MM.1S (cell line): ENCODE results near the gene DMKN.

Source experiments
- DNase-seq: peaks from one replicate; pipeline ENCODE4 v3.0.0-alpha.2; 2015
- H2AFZ ChIP-seq: fragments of 300-600 bp; sonication (generic); 2 replicates; pipeline ENCODE4 v1.6.0; 2016; ENCODE audit warnings: antibody characterized with exemption, low read length
- H3F3A ChIP-seq: fragments of 300-600 bp; sonication (generic); 2 replicates; pipeline ENCODE4 v1.6.1; 2016; ENCODE audit warnings: mild to moderate bottlenecking, antibody characterized with exemption, low read length, moderate library complexity, mixed read lengths; ENCODE audit not compliant: insufficient read depth
- H3K27ac ChIP-seq: fragments of 300-600 bp; sonication (generic); 2 replicates; pipeline ENCODE4 v1.5.1; 2016; ENCODE audit warnings: mild to moderate bottlenecking, low read length
- H3K27me3 ChIP-seq: fragments of 300-600 bp; sonication (generic); replicated peaks from 2 replicates; pipeline ENCODE4 v1.6.0; 2016; ENCODE audit warnings: low read length; ENCODE audit not compliant: insufficient read depth
- H3K36me3 ChIP-seq: fragments of 300-600 bp; sonication (generic); replicated peaks from 2 replicates; pipeline ENCODE4 v1.6.1; 2016; ENCODE audit warnings: mild to moderate bottlenecking, low read length, mixed read lengths; ENCODE audit not compliant: insufficient read depth
- H3K4me1 ChIP-seq: fragments of 300-600 bp; sonication (generic); 2 replicates; pipeline ENCODE4 v1.6.1; 2016; ENCODE audit warnings: low read length, mixed read lengths
- H3K4me2 ChIP-seq: fragments of 300-600 bp; sonication (generic); 2 replicates; pipeline ENCODE4 v1.6.0; 2016; ENCODE audit warnings: low read depth, low read length
- H3K4me3 ChIP-seq: fragments of 300-600 bp; sonication (generic); 2 replicates; pipeline ENCODE4 v1.5.1; 2016; ENCODE audit warnings: low read length, mixed read lengths
- H3K79me2 ChIP-seq: fragments of 300-600 bp; sonication (generic); 2 replicates; pipeline ENCODE4 v1.6.1; 2016; ENCODE audit warnings: mixed run types, low read length, mixed read lengths
- H3K9ac ChIP-seq: fragments of 300-600 bp; sonication (generic); 2 replicates; pipeline ENCODE4 v1.6.1; 2016; ENCODE audit warnings: low read length, mixed read lengths
- H3K9me2 ChIP-seq: fragments of 300-600 bp; sonication (generic); replicated peaks from 2 replicates; pipeline ENCODE4 v1.6.1; 2016; ENCODE audit warnings: mild to moderate bottlenecking, low read length, mixed read lengths; ENCODE audit not compliant: insufficient read depth
- H3K9me3 ChIP-seq: fragments of 300-600 bp; sonication (generic); replicated peaks from 2 replicates; pipeline ENCODE4 v1.6.1; 2016; ENCODE audit warnings: mild to moderate bottlenecking, low read length, mixed read lengths; ENCODE audit not compliant: insufficient read depth
- H4K20me1 ChIP-seq: fragments of 300-600 bp; sonication (generic); 2 replicates; pipeline ENCODE4 v1.6.1; 2016; ENCODE audit warnings: mild to moderate bottlenecking, low read length, moderate library complexity, mixed read lengths; ENCODE audit not compliant: insufficient read depth
- EZH2 ChIP-seq: fragments of 300-600 bp; sonication (generic); optimal IDR thresholded peaks from 2 replicates; pipeline ENCODE3; 2017; ENCODE audit warnings: low read depth, mild to moderate bottlenecking, antibody characterized with exemption, low read length, mixed read lengths
- EZH2phosphoT487 ChIP-seq: fragments of 300-600 bp; sonication (generic); IDR thresholded peaks from 2 replicates; pipeline ENCODE4 v1.6.1; 2018; ENCODE audit warnings: antibody characterized with exemption, low read length
- TF ChIP-seq, protein P1 (sequence below): fragments of 300-600 bp; sonication (generic); IDR thresholded peaks from 2 replicates; pipeline ENCODE4 v1.5.1; 2016; ENCODE audit warnings: antibody characterized with exemption, low read length, mixed read lengths

The DMKN gene

GRCh38 chr19:35501684-35502083 lies 11.8 kb downstream of the DMKN start:
- no peaks in the 10 kb centered on the region for H4K20me1 ChIP-seq
- no peaks in the 10 kb centered on the region for H3K9me2 ChIP-seq
- no peak overlapping the region for H3K27ac ChIP-seq
- H3K4me2 ChIP-seq, result no peak overlapping the region
- H3F3A ChIP-seq, result no peaks in the 10 kb centered on the region
- TF ChIP-seq EZH2 (no peak), EZH2phosphoT487 (no peak)
- TF ChIP-seq, protein P1, sequence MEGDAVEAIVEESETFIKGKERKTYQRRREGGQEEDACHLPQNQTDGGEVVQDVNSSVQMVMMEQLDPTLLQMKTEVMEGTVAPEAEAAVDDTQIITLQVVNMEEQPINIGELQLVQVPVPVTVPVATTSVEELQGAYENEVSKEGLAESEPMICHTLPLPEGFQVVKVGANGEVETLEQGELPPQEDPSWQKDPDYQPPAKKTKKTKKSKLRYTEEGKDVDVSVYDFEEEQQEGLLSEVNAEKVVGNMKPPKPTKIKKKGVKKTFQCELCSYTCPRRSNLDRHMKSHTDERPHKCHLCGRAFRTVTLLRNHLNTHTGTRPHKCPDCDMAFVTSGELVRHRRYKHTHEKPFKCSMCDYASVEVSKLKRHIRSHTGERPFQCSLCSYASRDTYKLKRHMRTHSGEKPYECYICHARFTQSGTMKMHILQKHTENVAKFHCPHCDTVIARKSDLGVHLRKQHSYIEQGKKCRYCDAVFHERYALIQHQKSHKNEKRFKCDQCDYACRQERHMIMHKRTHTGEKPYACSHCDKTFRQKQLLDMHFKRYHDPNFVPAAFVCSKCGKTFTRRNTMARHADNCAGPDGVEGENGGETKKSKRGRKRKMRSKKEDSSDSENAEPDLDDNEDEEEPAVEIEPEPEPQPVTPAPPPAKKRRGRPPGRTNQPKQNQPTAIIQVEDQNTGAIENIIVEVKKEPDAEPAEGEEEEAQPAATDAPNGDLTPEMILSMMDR, result no peak
- no peak overlapping the region for H3K4me3 ChIP-seq
- H3K27me3 ChIP-seq, result peaks cover 99% of the 10 kb centered on the region
- no peak overlapping the region for H2AFZ ChIP-seq
- H3K9me3 ChIP-seq, result no peaks in the 10 kb centered on the region
- no peaks in the 10 kb centered on the region for H3K4me1 ChIP-seq
- H3K9ac ChIP-seq, result no peak overlapping the region
- no peaks in the 10 kb centered on the region for H3K79me2 ChIP-seq
- no peak for DNase-seq
- no peaks in the 10 kb centered on the region for H3K36me3 ChIP-seq

GRCh38 chr19:35500611-35501010 lies 12.8 kb downstream of the DMKN start:
- Histone ChIP-seq H2AFZ (no peak overlapping the region), H3K27ac (no peak overlapping the region), H3F3A (no peaks in the 10 kb centered on the region), H3K4me2 (no peak overlapping the region), H3K9me2 (no peaks in the 10 kb centered on the region), H3K4me3 (no peak overlapping the region), H3K79me2 (no peaks in the 10 kb centered on the region), H3K9me3 (no peaks in the 10 kb centered on the region), H3K36me3 (no peaks in the 10 kb centered on the region), H4K20me1 (no peaks in the 10 kb centered on the region), H3K27me3 (peaks cover 94% of the 10 kb centered on the region), H3K4me1 (no peaks in the 10 kb centered on the region), H3K9ac (no peak overlapping the region)
- TF ChIP-seq, protein P1, result no peak
- TF ChIP-seq EZH2, result no peak
- no peak for TF ChIP-seq EZH2phosphoT487
- DNase-seq, result no peak

- no peaks in the 10 kb centered on the region for H4K20me1 ChIP-seq
- no peaks in the 10 kb centered on the region for H3F3A ChIP-seq
- no peak overlapping the region for H2AFZ ChIP-seq
- H3K9me3 ChIP-seq, result no peaks in the 10 kb centered on the region
- TF ChIP-seq EZH2, result no peak
- no peak for TF ChIP-seq EZH2phosphoT487
- TF ChIP-seq, protein P1, result no peak
- H3K27ac ChIP-seq, result no peak overlapping the region
- H3K36me3 ChIP-seq, result no peaks in the 10 kb centered on the region
- no peak overlapping the region for H3K9ac ChIP-seq
- peaks cover 92% of the 10 kb centered on the region for H3K27me3 ChIP-seq
- H3K79me2 ChIP-seq, result no peaks in the 10 kb centered on the region
- no peaks in the 10 kb centered on the region for H3K9me2 ChIP-seq
- no peak overlapping the region for H3K4me3 ChIP-seq
- H3K4me2 ChIP-seq, result no peak overlapping the region
- DNase-seq, result no peak
- 0 out of 2 replicates have a peak, but pooled peaks cover 3% of the 10 kb centered on the region for H3K4me1 ChIP-seq
Observed at GRCh38 chr19:35498984-35499527, 14.4 kb downstream of the DMKN start.
